Non-pigmented ciliary epithelial cell (primary cell): ENCODE data around the gene ADAMTS16.

Experiments used
- DNase-seq: peaks from one replicate; pipeline ENCODE4 v3.0.0-alpha.2; 2010; ENCODE audit warnings: low read depth

Gene ADAMTS16

DNA sequence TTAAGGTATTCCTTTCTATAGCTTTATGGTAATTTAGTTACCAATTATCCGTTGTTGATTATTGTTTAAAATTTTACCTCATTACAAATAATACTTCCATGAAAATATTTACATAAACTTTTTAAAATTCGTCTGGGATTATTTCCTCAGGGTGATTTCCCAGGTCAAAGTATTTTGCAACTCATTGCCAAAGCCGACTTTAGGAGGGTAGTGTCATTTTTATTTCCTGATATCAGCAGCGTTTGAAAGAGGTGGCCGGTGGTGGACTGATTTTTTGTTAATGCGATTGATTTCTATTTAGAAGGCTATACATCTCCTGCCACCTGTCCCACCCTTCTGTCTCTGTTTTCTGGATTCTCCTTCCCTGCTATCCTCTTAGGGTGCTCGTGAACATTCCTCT lies 4.3 kb downstream of the ADAMTS16 start:
- no peak for DNase-seq

DNA sequence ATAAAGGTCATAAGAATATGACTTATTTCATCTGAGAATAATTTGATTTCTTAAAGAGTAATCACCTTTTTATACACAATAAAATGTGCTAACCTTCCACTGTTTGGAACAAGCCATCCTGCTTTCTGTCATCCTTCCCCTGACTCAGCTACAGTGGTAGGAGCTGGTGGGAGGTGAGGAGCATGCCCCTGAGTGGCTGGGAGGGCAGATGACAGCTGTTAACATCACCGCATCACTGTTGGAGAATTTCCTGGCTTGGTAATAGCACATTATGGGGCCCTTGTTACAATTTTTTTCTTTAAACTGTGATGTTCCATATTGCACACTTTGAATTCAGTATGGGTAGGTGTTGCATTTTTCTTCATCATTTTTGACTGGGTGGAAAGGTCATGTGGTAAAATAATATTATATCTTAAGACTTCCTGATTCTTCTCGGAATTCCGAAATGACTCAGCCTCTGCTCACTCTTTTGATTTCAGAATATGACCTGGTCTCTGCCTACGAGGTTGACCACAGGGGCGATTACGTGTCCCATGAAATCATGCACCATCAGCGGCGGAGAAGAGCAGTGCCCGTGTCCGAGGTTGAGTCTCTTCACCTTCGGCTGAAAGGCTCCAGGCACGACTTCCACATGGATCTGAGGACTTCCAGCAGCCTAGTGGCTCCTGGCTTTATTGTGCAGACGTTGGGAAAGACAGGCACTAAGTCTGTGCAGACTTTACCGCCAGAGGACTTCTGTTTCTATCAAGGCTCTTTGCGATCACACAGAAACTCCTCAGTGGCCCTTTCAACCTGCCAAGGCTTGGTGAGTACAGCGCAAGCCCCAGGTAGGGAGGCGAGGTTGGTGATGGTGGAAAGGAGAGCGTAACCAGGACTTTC lies 5.8 kb downstream of the ADAMTS16 start:
- peak; percentile 67 for DNase-seq

DNA sequence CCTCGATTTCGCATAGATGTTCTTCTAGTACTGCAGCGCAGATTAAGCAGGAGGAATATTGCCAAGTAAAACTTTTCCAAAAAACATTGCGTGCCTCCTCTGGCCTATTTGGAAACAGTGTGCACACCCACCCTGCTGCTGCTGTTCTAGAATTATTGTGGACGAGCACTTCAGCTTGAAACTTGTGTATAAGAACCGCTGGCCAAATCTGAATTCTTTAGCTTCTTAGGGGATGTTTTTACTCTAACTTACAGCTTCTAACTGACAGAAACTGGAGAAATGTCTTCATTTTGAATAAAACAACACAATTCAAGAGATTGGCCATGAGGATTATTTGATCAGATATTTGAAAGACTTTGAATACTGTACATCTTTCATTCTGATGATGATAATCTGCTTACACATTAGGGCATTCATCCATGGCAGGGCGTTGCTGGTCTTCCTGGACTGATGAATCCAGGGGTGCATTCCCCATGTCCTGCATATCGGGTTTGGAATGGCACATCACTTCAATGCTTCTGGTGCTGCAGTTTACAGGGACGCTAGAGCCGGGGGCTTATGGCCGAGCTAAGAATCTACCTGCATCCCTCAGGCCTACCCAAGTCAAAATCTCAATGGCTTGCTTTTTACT lies 6.5 kb downstream of the ADAMTS16 start:
- DNase-seq, result no peak

DNA sequence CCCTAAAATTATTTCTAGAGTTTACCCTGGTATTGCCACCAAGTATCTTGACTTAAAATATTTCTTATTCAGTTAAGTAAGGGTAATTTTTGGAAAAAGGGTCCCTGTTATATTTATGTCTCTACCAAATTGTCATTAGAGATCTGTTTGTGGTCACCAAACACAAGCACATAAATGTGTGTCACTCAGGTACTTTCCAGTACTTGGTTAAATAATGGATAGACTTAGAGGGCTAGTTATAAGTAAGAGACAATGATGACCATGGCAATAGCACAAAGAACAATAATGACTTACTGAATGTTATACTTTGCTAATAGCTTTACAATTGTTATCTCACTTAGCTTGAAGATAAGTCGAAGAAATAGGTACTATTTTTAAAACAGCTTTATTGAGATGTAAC lies 9.0 kb downstream of the ADAMTS16 start:
- no peak for DNase-seq

DNA sequence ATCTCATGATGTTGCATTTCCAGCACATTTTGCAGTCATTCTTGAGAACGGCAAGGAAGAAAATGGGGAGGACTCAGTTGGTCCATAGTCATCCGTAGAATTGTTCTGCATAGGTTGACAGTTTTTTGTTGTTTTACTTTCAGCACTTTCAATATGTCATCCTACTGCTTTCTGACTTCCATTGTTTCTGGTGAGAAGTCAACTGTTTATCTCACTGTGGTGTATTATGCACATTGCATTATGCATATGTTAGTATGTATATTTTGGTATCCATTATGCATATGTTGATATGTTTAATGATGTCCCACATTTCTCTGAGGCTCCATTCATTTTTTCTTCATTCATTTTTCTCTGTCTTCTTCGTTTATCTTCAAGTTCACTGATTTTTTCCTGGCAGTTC lies 10.5 kb downstream of the ADAMTS16 start:
- no peak for DNase-seq

DNA sequence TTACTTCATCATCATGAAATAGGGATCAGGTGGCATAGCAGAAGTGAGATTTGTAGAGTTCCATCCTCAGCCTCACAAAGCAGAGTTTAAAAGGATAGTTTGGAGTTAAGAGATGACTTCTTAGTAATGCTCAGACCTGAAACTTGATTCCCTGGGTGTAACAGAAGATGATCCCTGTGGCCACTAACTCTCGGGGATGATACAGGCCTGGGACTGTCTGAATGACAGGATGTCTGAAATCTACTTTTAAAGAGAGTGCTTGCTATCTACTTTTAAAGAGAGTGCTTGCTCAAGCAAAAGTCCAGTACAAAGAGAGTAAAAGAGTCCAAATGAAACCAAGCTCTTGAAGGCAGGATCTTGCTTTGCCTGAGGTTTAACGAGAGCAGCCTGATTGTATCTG lies 14.6 kb downstream of the ADAMTS16 start:
- DNase-seq, result no peak

DNA sequence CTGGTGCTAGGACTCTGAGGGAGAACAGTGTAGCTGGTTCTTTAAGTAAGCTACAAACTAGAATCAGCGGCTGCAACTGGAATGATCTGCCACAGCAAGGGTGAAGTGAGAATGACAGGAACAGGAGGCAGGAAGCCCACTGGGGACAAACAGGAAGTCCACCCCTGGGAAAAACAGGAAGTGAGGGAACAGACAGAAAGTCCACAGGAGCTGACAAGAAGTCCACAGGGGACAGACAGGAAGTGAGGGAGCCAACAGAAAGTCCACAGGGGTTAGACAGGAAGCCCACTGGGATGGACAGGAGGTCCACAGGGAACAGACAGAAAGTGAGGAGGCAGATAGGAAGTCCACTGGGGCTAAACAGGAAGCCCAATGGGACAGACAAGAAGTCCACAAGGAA lies 15.5 kb downstream of the ADAMTS16 start:
- no peak for DNase-seq

DNA sequence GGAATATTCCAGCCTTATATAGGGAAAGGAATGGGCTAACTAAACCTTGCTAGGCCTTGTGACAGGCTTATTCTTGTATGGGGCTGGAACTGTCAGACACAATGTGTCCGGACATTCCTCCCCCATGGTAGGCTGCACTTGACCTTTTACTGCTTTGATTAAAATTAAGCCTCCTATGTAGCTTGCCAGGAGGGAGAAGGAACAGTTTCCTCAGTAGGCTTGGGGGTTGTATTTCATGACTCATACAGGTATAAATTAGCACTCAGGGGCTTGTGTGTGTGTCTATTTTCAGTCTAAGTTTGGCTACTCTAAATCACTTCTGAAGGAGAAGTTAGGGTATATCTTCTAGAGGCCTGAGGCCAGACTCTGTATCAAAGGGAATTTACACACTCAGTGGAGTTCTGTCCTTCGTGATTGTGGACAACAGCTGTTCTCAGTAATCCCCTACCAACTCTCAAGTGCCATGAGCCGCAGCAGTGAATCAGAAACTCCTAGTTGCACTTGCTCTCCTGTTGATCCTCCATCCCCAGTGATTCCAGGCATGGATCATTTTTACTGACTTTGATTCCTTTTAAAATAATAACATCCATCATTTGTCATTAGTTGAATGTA lies 16.4 kb downstream of the ADAMTS16 start:
- DNase-seq, result no peak

DNA sequence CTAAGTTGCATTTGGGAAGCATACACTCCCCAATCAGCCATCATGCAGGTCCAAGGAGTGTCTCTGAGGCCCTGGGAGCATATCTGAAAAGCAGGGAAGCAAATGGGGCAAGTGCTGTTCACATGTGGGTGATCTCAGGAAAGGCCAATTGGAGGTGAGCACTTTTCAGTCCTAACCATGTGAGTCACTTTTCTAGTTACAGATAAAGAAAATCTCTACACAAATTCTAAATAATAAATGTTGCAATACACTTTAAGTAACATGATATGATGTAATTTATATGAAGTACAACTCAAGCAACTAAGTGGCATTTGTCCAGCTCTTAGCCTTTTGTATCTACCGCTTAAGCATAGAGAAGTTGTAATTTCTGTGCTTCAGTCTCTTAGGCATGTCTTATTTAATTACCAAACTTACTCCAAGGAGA lies 18.4 kb downstream of the ADAMTS16 start:
- no peak for DNase-seq

DNA sequence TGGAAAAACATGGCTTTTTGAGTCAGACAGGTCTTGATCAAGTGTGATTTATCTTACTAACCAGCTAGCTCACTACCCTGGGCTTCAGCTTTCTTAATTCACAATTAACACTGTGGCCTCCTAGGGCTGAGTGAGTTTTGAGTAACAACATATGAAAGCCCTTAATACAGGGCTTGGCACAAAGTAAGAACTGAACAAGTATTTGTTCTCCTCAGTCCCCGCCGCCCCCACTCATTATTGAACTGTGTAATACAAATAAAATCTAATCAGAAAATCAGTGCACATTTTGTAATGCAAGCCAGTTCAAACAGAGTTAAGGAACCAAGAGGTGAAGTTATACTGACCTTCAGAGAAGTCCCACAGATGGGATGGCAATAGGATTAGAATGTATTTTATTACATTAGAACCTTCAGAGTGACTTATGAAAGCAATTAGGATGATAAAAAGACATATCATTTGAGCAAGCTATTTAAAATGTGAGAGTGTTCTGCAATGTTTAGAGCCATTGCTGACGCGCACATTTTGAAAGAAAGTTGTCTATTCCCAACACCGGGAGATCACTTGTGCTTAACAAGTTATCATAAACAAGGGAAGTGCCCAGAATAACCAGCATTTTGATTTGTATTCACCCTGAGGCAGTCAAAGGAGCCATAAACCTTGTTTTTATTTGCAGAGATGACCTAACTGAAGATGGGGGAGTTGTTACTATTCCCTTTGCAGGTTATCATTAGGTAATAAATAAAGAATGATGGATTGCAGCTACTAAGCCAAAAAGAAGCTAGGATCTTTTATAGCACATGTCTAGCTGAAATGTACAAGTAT lies 19.4 kb downstream of the ADAMTS16 start:
- DNase-seq, result no peak

DNA sequence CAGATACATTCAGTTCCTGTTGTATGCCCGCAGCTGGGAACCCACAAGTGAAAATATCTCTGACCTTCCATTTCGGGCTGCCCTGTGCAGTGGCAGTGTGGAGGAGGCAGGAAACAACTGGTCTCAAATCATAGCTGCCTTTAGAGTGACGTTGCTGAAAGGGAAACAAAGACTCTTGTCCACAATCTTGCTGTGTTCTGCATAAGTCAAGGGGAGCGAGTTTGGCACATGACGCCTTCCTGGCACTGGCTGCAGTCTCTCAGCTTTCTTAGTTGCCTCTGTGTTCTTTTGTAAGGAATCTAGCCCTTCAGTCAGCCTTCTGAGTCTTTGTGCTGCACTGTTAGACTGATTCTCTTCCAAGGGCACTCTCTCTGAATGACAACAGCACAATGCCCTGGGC lies 24.0 kb downstream of the ADAMTS16 start:
- no peak for DNase-seq

DNA sequence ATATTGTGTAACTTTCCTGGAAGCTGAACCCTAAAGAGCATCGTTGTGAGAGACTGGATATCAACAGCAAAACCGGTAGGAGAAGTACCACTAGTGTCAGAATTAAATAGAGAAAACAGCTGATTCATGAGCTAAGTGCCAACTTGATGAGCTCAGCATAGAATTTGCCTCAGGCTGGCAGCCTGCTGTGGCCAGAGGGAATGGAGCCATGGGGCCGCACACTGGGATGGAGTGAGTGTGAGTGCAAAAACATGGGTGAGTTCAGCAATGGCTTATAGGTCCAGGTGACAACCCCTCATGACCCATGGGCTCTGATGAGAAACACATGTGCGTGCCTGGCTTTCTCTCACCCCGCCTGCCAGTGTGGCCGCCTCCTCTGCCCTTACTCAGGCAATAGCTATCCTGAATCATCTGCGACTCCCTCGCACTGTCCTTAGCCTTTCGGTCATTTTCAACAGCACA lies 25.4 kb downstream of the ADAMTS16 start:
- DNase-seq, result no peak

DNA sequence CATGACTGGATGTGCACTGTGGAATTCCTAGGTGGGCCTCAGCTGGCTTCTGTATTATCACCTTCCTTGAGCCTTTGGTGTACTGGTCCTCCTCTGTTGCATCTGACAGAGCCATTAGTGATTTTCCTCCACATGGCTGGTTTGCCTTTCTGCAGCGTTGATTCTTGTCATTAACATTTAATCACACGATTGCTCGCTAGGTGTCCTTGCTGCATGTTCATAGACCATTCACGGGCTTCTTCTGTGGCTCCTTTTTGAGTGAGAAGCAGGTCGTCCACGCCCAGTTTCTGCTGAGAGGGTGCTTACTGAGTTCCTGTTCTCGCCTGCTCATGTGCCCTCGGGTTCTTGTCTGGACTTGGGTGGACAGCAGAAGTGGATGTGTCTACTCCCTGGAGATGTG lies 29.3 kb downstream of the ADAMTS16 start:
- DNase-seq, result no peak

DNA sequence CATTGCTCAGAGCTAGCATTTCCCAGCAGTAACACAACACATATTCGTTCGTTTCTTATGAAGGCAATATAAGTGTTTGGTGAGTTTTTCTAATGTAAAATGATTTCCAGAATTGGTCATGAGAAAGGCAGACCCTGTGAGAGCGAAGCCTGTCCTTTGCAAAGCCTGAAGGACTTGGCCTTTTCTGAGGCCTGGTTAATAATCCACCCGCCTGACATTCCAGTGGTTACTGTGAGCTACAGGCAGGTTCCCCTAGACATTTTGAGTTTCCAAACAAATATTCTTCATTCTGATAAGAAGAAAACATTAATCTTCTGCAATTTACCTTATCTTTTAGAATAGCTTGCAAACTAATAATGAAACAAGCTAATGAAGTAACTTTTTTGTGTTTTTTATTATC lies 38.0 kb downstream of the ADAMTS16 start:
- DNase-seq, result no peak

DNA sequence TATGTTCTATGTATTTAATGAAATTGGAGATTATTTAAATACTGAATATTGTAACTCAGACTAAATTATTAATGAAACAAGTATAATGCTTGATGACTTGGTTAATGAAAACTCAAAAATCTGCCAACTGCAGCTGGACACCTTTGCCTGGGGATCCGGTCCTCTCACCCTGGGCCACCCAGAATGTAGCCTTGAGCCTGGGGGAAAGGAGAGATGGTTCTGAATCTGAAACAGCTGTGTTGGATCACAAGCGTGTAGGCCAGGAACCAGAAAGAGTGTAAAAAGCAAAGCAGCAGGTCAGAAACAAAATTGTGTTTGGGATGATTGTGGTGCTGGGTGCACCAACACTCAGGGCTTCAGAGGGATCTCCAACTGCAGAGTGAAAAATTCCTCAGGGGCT lies 38.5 kb downstream of the ADAMTS16 start:
- DNase-seq, result no peak

DNA sequence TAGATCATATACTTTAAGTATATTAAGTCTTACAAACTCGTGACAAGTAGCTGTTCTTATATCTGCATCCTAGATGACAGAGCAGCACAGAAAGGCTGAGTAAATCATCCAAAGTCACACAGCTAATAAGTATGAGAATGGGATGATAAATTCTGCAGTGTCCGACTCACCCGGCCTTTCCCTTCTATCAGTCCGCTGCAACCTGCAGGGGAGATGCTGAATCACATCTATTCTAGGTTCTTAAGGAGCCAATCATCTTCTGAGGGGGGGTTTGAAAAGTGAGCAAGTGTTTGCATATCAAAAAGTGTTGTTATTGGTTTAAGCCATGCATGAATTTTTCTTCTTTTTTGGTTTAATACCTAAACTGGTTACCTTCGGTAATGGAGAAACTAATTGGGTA lies 38.9 kb downstream of the ADAMTS16 start:
- no peak for DNase-seq

DNA sequence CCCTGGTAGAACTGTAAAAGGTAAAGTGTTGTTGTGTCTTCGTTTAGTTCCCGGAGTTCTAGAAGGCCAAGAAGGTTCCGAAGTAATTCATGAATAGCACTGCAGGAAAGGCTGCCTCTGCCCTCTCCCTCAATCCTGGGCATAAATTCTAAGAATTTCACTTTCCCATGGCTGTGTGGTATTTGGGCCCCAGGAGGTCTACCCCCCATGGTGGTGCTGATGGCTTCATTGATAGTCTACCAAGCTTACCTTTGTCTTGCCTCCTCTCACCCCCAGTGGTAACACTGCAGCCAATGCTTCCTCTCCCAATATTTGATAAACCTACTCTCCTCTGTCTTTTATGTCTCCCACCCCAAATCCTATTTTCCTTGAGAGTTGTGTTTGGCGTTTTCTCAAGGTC lies 39.5 kb downstream of the ADAMTS16 start:
- no peak for DNase-seq

DNA sequence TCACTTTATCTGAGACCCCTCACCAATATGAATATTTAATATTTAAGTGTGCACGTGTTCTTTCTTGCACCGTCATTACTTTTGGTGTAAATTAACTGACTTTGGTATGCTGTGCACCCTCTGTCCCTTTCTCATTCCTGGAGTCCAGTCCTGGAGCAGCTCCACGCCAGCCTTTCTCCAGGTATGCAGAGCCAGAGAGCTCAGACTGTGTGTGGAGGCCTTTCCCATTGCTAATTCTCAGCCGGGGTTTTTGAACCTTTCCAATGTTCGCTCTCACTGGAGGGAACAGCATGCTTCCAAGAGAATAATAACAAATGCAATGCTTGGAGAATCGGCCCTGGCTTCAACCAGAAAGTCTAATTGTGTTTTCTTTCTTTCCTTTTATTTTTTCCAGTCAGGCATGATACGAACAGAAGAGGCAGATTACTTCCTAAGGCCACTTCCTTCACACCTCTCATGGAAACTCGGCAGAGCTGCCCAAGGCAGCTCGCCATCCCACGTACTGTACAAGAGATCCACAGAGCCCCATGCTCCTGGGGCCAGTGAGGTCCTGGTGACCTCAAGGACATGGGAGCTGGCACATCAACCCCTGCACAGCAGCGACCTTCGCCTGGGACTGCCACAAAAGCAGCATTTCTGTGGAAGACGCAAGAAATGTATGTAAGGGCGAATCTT lies 41.7 kb downstream of the ADAMTS16 start:
- no peak for DNase-seq

DNA sequence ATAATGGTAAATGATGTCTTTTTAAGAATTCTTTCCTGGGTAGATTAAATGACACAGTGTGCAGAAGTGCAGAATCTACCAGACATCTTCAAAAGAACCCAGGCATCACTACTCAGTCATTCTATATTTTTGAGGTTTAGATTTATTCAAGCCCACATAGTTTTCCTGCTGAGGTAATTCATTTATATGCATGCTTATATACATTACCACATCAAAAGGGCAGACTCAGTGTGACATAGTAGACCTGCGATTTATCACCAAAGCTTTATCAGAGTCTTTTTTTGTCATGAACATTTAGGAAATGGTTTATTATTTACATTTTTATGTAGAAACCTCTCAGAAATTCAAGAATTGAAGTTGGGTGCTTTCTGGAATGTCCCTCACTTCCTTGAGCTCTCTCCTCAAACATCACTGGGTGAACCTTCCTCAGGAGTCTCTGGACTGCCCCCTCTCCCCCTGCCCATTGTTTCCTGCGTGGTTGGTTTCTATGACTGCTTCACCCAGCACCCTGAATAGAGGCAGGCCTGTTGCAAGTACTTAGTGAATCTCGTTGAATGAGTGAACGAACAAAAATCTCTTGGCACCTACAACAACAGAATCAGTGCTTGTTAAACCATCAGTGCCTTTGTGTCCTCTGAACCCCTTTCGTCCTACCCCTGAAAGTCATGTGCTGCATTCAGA lies 42.5 kb downstream of the ADAMTS16 start:
- no peak for DNase-seq

DNA sequence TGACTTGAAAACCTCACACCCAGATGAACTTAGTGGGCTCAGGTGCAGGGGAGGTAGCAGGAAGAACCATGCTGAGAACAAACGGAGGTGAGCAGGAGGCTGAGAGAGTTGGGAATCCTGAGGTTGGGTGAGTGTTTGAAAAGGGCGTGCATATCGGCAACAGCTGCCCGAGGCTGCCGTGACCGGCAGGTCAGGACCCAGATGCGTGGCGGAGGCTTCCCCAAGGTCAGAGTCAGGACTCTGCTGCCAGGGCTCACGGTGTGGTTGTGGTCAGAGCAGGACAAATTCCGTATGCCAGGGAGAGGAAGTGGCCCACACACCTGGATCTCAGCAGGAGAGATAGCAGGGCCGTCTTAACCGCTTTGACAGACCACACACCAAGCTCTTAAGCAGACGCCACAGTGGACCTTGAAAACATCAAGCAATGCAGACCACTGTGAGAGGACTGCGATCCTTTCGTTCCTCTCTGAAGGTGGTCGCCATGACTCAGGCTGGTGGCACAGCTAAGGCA lies 43.1 kb downstream of the ADAMTS16 start:
- DNase-seq, result no peak

DNA sequence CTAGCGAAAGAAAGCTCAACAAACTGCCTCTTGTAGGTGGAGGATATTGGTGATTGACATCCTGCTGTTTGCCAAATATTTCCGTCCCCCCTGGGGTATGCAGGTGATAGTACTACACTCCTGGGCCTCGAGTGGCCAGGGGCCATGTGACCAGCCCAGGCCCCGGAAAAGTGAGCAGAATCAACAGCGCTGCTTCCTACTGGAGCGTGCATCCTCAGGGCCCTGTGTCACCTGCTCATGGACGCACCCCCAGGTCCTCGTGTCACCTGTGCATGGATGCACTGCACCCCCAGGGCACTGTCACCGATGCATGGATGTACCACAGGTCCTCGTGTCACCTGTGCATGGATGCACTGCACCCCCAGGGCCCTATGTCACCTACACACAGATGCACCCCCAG lies 43.8 kb downstream of the ADAMTS16 start:
- no peak for DNase-seq
